Heart left ventricle (tissue), 13 donors: ENCODE measurements around the gene ATXN7L1.

ENCODE experiments used
- CTCF ChIP-seq, 12 donors: fragments of 200-600 bp; sonication (generic) in 4 of 12; IDR thresholded peaks; one replicate each; pipeline versions ENCODE4 v1.5.0 to v1.8.0; 2018 to 2022; ENCODE audit warnings: antibody characterized with exemption in 12 of 12, mild to moderate bottlenecking in 5 of 12
- POLR2A ChIP-seq, 2 donors: fragments of 450-650 bp; IDR thresholded peaks; one replicate each; pipeline ENCODE4 v1.6.1; 2017; ENCODE audit warnings: antibody characterized with exemption in 2 of 2, mild to moderate bottlenecking in 2 of 2, moderate library complexity in 2 of 2
- donor health status: ischemic (EF 13 %, LVEDD 7.1; RV severe dilation, severe dysfunction).
- donor health status: DM: no; HTN: yes; CAD: no.
- donor health status: DM: no; HTN: no; CAD: no.
- donor health status: ischemic (EF 25% LVEDD 6.9; RV normal size, moderate dysfunction).
- donor health status: ischemic (EF 25% LVEDD 5.7; RV mildly dilated, moderate dysfunction).
- donor health status: ischemic (EF 35%, LVEDD 5.7; RV mildly dilated, moderate dysfunction).
- donor health status: nonischemic (EF 11% LVEDD 7.7; RV severe dilation, severe dysfunction).
- donor health status: DM: yes; HTN: yes; CAD: no.
- donor health status: PGD.
- donor health status: ischemic (EF 29% LVEDD 5.4; RV normal size, mild dysfunction).
- donor health status: nonischemic (EF 23%, LVEDD 6.1; RV moderate dilation, normal function).

- no peak for TF ChIP-seq POLR2A (IDR thresholded peaks at IDR 0.05)
- TF ChIP-seq CTCF (IDR thresholded peaks at IDR 0.05): no peak
These were observed 213.4 kb downstream of the ATXN7L1 start for GRCh38 chr7:105662998-105663397.
